HG02840 (cell line): ENCODE data around the gene DYNC2H1.

Source experiments
- ATAC-seq: cut with Tn5 transposase; IDR thresholded peaks from one replicate; pipeline ENCODE4 v1.9.1; 2021; ENCODE audit warnings: mild to moderate bottlenecking, moderate library complexity, moderate number of reproducible peaks; ENCODE audit not compliant: unreplicated experiment, low FRiP score

The DYNC2H1 gene

DNA sequence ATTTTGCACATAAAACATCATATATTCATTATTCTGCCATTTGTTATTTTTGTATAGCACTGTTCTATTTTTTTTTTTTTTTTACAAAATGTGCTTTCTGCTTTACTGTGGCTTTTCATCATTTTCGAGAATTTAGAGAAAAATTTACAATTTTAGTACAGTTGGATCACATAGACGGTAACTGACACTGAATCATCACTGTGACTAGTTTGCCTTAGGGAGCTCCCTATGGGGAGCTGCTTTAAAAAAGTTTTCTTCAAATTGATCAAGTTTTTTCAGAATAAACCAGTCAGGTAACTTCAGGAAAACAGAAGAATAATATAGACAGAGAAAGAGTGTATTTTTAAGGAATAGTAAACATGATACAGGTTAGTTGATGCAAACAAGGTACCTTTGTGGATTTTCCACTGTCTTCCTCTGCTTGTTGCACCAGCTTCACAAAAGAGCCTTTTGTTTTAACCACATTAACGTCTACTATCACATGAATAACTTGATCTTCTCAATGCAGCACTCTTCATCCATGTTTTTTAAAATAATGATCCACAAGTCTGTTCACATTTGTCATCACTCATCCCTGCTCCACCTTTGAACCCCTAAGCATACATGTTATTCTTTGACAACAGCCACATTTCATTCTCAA lies 327.0 kb downstream of the DYNC2H1 start:
- no peak for ATAC-seq

DNA sequence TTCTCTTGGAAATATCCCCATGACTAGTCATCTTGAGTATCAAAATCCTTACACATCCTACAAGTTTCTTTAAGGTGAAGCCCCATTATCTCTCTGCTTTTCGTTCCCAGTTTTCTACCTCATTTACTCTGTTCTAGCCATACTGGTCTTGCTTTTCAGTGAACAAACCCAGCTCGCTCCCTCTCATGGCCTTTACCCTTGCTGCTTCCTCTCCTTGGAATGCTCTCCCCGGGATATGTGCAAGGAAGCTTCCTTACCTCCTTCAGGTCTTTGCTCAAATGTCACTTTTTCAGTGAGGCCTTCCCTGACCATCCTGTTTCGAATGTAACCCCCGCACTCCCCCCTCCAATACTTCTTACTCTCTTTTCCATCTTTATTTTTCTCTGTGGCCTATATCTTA lies 331.8 kb downstream of the DYNC2H1 start:
- no peak for ATAC-seq

DNA sequence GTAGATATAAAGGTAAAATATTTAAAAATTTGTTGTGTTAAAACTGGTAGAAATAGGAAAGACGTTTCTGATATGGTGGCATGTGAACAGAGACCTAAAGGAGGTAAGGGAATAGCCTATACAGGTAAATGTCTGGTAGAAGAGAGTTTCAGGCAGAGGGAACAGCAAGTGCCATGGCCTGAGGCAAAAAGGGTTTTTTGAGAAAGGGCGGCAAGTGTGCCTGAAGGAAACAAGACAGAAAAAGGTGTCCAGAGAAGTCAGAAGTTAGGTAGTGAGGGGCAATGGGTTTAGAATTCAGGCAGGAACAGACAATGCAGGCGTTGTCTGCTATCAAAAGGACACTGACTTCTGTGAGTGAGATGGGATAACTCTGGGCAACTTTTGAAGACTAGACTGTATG lies 339.7 kb downstream of the DYNC2H1 start:
- ATAC-seq, result no peak

DNA sequence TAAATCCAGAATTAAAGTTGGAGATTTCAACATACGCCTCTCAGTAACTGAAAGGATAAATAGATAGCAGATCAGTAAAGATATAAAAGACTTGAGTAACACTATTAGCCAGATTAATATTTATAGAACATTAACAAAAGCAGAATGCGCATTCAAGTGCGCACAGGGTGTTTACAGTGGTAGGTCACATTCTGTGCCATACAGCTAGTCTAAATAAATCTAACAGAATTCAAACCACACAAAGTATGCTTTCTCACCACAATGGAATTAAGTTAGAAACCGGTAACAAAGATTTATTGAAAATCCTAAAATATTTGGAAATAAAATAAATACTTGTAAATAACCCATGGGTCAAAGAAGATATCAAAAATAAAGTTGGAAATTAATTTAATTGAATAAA lies 341.0 kb downstream of the DYNC2H1 start:
- no peak for ATAC-seq

DNA sequence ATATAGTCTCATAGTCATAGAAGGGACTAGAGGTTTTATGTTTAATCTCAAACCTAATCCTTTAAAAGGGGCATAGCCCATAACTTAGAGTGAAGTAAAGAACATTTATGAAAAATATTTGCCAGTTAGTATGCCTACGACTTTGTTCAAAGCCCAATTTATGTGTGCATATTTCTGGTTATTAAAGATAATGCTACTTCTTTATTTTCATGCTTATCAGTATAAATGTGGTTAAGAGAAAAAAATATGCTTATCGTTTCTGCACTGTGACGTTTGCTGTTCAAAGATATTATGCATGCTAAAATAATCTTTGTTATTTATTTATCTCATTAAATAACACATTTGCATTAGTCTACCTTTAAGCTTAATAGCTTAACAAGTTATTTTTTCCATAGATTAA lies 343.9 kb downstream of the DYNC2H1 start:
- ATAC-seq, result no peak

DNA sequence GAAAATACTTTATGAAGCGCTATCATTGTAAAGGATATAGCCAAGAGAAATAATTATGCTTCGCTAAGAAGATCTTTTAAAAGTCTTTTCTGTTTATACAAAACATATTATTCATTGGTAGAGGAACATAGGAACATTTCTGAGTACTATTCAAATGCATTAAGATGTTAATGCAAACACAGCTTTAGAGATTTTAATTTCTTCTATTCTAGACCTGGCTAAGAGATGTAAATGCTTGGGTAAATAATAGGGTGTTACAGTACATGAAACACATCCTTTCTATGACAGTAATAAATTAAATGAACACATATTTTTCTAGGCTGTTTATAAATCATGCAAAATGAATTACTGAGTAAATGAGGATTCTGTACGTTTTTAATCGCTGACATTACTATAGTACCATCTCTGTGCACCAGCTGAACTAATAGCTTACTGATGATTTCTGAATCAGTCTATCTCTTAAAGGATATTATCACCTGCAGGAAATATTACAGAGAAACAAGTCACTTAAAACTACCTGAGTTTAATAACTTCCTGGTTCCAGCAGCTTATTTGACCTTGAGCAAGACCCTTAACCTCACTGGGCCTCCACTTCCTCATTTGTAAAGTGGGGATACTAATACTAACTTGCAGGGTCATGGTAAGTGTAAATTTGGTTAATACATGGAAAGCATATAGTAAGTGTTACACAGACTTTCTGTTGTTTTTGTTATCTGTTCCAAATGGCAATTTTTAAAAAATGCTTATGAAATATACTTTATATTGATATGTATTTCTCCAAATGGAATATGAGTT lies 344.9 kb downstream of the DYNC2H1 start:
- no peak for ATAC-seq

DNA sequence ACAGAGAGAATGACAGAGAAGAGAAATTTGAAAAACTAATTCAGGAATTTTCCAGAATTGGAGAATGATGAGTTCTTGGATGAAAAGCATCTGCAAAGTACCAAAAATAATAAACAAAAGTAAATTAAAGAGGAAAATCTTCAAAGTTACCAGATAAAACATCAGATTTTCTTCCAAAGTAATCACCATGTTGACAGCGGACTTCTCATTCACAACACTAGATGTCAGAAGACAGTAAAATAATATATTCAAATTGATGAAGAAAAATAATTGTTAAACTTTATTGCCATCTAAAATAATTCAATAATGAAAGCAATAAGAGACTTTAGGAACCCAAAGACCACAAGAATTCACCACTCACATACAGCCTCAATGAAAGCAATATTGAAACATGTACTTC lies 355.2 kb downstream of the DYNC2H1 start:
- ATAC-seq, result no peak

DNA sequence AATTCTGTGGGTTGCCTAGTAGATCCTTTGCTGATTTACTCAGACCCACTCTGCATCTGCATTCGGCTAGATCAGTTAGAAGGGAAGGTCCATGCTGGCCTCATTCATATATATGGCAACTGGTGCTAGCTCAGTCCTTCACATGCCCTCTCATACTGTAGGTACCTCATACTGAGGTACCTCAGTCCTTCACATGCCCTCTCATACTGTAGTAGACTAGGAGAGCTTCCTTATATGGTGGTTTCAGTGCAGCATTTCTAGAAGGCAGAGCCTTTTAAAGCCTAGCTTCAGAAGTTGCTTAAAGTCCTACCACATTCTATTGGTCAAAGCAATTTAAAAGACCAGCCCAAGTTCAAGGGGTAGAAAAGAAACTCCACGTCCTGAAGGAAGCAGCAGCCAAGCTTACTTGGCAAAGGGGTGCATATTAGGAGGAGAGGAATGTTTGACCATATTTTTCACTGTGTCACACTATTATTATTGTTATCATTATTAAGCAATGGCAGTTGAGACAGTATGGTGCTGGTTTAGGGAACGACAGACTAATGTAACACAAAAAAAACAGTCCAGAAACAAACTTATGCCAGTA lies 356.4 kb downstream of the DYNC2H1 start:
- no peak for ATAC-seq

DNA sequence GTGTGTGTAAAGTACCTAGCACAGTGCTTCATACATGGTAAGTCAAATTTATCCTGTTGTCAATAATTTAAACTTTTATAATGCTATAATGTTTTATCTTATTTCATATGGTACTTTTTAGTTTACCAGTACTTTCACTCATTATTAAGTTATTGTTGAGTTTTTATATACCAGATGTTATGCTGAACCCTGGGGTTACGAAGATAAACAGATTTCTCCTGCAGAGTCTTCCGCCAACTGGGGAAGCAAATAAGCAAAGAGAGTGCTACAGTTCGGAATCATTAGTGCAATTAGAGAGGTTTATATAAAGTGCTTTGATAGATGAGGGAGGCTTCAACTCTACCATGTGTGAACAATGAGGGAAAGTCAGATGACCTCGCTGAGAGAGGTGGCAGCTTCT lies 362.3 kb downstream of the DYNC2H1 start:
- ATAC-seq, result no peak

DNA sequence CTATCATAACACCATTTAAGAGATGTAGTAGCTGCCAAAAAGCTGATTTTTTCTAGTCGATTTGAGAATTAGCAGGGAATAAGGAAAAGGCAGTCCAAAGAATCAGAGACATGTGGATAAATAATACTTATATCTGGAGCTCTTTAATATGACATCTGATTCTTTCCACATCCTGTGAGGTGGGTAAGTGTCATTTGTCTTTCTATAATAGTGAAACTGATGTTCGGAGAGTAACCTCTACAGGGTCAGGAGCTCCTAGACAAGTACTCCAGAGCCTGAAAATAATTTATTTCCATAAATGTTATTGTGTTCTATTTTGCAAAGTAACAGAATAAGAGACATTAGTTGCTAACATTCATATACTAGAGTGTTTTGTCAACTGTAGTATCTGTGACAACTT lies 367.6 kb downstream of the DYNC2H1 start:
- ATAC-seq, result no peak

DNA sequence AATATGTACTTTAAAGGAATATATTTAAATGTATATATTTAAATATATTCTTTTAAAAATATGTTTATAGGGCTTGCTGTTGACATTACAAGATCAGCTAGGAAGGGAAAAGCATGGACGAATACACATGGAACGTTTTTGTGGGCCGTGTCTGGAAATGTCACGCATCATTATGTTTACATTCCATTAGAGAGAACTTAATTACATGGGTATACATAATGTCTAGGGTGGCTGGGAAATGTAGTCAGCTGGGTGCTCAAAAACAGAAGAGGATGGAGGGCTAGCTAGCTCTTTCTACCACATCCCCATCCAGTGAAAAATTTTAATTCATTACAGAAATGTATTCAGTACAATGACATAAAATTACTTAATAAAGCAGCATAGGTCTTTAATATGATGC lies 371.2 kb downstream of the DYNC2H1 start:
- ATAC-seq, result no peak

DNA sequence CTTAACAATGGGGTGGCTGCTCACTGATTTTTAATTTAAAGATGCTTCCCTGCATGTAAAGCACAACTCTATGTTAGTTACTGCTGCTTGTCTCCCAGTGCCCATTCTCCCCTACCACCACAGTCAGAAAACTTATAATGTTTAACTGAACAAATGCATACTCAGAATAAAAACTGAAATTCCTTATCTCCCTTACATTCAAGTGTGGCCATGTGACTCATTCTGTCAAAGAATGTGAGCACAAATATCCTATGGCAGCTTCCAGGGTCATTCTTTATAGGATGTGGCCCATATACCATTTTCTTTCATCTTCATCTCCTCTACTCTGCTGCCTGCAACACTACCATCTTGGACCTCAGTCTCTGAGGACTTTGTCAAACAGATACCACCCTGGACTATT lies 374.8 kb downstream of the DYNC2H1 start:
- no peak for ATAC-seq

DNA sequence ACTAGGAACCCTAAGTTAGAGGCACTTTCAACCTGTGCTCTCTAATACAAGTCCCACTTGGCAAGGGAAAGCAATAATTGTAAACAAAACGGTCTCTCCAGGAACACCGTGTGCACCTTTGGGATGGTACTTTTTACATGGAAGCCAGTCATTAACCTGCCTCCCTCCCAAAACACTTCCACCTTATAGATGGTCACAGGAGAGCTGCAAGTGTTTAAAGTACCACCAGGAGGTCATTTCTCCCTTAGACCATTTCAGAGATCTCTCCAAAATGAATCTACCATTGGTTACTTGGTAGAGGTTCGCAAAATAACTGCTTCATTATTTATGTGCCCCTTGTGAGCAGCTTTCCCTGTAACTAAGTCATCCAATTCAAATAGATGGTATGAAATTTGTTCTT lies 375.3 kb downstream of the DYNC2H1 start:
- ATAC-seq, result no peak

DNA sequence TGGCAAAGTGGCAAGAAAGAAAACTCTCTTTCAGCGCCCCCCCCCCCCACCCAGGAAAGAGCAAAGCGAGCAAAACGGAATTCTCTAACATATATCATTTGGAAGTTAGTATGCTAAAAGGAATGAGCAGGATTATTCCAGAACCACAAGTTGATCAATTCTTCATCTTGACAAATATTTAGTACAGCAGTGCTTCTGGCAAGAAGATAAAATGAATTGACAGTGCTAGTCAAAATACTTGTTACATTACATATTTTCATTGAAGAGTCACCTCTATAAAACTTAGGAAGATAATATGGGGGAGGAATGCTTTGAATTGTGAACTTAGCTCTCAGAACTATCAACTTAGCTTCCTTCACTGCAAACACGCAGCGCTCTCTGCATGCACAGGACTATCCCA lies 377.4 kb downstream of the DYNC2H1 start:
- no peak for ATAC-seq

DNA sequence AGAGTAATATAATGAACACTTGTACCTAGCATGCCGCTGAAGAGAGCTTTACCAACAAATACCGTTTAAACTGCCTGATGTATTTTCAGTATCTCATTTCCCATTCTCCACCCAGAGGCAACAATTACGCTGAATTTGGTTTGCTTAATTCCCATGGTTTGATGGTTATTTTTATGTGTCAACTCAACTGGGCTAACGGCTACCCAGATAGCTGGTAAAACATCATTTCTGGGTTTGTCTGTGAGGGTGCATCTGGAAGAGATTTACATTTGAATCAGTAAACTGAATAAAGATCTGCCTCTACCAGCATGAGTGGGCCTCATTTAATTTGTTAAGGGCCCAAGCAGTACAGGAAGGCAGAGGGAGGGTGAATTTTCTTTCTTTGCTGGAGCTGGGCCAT lies 377.9 kb downstream of the DYNC2H1 start:
- ATAC-seq, result no peak

DNA sequence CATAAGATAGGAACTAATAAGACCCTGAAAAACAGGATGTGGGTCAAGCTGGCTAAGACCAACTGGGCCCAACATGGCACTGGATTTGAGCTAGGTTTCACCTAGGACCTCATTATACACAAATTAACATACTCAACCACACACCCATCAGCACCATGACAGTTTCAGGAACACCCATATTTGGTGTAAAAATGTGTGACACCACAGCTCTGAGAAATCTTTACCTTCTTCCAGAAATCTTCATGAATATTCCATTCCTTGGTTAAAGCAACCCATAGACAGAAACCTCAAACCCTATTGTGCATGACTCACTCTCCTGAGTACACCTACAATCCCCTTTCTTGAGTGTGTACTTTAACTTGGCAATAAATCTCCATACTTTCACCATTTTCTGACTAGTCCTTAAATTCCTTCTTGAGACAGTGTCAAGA lies 378.8 kb downstream of the DYNC2H1 start:
- no peak for ATAC-seq

DNA sequence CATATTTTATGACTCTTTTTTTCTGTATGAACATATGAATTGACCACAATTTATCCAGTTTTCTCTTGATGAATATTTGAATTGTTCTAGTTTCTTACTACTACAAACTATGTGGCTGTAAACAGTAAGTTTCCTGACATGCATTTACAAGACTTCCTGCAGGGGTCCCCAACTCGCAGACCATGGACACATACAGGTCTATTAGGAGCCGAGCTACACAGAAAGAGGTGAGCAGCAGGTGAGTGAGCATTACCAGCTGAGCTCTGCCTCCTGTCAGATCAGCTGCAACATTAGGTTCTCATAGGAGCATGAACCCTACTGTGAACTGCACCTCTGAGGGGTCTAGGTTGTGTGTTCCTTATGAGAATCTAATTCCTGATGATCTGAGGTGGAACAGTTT lies 379.4 kb downstream of the DYNC2H1 start:
- ATAC-seq, result no peak

DNA sequence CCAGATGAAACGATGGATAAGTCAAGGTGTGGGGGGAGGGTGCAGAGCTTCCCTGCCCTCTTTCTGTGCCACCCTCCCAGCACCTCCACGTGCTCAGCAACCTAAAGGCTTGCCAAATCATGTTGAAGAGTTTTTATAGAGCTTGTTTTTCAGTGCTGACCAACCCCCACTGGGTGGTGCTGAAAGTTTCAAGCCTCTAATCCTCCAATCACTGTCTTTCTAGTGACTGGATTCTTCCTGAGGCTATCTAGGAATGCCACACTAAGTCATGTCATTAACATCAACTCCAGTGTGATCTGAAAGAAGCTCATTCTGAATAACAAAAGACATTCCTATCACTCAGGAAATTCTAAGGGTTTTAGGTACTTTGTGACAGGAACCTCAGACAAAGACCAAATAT lies 382.6 kb downstream of the DYNC2H1 start:
- no peak for ATAC-seq

DNA sequence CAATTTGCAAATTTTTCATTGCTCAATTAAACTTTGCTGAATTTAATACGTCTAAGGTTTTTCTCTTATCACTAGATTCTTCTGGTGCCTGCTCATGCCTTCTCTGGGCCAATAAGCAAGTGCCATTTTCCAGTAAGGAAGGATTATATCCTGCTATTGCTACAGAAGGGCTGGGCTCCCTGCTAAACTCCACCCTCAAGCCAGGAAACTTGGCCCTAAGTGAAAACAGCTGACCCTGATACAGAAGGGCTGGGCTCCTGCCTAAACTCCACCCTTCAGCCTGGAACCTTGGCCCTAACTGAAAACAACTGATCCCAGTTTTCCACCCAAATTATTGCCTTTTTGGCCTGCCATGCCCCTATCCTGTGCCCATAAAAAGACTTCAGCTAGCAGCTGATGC lies 385.3 kb downstream of the DYNC2H1 start:
- no peak for ATAC-seq

DNA sequence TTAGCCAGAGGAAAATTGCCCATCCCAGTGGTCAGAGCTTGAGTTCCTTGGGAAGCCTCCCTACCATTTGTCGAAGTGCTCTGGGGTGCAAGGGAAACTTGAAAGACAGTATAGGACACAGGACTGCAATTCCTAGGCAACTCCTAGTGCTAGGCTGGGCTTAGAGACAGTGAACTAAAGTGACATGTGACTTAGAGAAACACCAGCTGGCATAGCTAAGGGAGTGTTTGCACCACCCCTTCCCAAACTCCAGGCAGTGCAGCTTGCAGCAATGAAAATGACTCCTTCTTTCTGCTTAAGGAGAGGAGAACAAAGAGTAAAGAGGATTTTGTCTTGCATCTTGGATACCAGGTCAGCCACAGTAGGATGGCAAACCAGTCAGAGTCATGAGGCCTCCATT lies 388.0 kb downstream of the DYNC2H1 start:
- no peak for ATAC-seq

DNA sequence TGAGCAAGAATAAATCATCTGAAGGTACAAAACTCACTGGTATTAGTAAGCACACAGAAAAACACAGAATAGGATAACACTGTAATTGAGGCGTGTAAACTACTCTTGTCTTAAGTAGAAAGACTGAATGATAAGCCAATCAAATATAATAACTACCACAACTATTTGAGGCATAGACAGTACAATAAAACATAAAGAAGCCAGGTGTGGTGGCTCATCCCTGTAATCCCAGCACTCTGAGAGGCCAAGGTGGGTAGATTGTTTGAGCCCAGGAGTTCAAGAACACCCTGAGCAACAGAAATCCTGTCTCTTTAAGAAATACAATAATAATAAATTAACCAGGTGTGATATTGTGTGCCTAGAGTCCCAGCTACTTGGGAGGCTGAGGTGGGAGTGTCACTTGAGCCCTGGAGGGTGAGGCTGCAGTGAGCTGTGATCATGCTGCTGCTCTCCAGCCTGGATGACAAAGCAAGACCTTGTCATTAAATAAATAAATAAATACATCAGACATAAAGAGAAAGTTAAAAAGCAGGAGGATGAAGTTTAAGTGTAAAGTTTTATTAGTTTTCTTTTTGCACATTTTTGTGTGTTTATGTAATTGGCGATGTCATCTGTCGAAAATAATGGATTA lies 390.6 kb downstream of the DYNC2H1 start:
- ATAC-seq, result no peak
